ENCODE results near the gene DACH1.

Gene DACH1

DNA sequence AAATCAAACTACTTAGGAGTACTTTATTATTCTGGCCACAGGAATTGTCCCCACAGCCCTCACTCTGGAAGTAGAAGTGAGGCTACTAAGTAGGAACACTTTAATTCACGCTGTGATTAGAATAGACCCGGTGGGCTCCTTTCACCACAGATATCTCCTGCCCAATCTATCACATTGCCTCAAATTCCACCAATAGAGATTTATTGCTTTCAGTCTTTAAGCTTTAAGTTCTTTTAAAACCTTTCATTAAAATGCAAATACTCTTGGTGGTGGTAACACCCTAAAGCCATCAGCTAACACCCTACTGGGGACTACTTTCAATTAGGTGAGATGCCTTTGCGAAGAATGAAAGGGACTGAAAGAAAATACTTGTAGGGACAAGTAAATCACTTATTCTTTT, 181.9 kb downstream of the DACH1 start:
- no peak for DNase-seq

DNA sequence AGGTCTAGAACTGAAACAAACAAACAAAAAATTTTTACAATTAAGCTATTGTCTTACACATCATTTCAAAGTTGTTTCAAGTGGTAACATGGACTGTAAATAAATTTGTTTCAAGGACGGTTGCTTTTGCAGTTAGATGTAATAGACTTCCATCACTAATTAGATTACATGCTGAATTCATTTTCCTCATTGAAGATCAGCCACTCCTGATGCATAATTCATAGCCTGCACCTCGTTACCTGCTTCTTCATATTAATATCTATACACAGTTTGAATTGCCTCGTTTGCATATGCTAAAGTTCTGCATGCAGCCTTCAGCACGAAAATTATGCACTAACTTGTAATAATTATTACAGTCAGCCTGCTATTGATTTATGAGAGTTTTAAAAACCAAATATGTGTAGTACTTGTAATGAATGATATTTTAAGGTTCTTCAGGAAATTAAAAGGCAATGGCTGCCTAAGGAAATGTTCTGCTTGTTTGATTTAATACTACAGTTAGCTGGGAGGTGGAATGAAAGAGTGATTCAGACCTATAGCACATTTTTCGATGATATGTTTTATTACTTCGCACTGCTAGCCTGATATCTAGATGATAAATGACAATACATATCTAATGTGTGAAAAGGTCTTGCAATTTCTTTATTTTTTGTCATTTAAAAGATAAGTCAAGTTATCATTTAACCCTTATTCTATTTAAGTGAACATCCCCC, 184.9 kb downstream of the DACH1 start:
- no peak for DNase-seq

DNA sequence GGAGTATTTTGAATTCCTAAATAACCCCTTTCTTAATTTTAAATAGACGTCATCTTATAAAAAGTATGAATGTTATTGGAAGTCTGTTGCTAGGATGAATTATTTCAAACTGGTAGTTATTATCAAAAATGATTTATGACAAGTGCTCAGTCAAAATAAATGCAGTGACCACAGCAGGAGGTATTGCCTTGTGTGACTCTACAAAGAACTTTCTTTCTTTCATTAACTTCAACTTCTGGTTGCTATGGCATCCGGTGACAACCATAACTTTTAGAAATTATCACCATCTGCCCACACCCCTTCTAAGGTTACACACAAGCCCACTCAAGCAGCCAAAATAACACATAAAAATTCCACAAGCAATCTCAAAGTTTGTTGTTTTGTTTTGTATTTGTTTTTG, 189.9 kb downstream of the DACH1 start:
- no peak for DNase-seq

DNA sequence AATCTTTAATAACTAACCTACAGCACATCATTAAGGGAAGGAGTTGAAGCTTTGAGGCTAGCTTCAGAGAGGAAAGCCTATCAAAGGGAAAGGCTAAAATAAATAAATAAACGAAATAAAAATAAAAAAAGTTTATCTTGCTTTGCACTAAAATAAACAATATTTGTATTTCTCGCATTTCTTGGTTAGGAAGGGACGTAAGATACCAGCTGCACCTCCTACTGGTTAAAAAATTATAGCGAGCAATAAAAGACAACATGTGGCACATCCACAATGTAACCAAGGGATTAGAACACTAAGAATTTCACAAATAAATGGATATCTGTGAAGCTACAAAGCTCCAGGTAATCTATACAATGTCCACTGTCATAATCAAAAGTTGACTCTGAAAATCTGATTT, 194.5 kb downstream of the DACH1 start:
- DNase-seq = no peak

DNA sequence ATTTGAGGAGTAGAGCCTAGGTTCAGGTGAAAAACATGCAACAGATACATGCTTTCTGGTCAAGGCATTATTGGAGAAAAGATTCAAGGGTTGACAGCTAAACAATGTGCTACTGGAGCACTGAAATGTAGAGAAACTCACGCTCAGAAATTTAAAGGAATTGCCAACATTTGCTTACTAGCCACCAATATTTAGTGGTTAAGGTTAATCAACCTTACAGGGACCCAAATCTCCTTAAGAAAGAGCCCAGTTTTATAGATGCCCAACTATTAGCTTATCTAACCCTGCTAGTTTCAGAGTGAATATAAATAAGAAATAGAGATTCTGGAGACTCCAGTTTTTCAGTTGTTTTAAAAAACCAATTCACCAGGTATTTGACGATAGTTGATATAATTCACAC, 203.6 kb downstream of the DACH1 start:
- no peak for DNase-seq

DNA sequence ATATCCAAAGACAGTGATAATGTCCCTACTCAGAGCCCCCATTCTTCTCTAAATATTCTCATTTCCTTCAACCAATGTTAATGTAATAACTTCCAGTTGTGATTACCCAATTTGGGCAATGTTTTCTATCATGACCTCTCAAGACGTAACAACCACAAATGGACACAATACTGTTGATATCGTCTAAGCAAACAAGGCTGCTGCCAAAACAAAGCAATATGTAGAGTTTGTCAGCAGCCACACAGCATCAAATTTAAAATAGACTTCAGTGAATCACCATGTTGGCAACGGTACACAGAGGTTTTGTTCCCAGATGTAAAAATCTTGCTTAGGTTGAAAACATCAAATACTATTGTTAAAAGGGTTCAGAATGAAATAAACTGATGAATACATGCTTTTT, 205.1 kb downstream of the DACH1 start:
- no peak for DNase-seq

DNA sequence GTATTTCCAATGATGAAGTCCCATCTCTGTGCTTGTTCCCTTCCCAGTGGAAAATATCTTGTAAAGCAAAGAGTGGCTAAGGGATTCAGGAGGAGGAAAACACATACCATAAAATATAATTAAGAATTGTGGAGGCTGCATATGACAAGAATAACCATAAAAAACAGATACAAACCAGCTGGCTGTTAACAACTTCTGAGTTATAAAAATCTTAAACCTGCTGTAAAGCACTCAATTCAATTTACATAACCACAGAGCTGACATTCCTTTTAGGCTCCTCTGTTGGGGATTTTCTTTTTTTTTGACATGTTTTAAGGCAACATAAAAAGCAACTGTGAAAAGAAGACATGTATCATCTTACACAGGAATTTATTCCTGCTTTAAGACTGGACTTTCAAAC, 207.6 kb downstream of the DACH1 start:
- no peak for DNase-seq

DNA sequence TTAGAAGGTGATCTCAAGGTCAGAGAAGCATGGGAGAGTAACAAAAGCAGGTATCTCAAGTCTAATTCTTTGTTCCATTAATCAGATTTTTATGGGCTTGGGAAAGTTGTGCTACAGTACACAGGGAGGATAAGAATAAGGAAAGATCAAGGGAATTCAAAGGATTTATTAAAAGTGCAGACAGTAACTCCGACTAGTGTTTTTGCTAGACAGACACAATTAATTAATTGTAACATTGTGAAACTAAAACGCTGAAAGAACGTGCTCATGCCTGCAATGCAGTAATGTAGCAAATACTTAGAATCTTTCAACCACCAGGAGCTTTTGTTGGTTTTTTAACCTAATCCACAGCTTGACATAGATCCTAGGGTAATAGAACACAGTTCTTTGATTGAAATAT, 221.5 kb downstream of the DACH1 start:
- no peak for DNase-seq

DNA sequence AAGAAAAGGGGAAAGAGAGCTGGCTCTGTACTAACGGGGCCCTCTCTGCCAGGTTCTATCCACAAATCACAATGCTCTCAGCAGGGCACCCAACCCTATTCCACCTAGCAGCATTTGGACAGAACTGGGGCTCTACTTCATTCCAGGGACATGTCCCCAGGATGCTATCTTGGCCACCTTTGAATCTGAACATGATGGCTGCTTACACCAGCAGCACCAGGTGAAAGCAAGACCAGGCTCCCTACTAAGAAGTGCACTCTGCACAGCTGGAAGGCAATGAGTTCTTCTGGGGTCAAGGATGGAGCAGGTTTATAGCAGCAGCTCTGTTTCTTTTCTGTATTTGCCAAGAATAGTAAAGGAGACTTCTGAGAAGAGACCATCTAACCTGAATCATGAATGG, 222.4 kb downstream of the DACH1 start:
- no peak for DNase-seq

DNA sequence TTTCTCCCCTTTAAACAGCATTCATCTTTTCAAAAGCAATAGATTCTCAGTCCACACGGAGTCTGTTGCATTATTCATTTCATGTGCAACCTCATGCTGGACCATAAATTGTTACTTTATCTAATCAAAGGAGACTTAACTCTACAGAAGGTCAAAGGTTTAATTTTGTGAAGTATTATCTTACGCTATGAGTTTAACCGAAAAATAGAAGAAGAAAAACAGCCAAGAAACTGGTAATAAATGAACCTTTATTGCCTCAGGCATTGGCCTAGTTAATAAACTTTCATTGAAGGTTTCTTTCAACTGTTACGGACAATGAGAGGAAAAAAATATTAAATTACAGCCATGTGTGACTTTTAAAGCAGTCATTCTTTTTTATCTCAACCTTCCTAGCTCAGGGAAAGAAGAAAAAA, 223.6 kb downstream of the DACH1 start:
- DNase-seq = no peak

DNA sequence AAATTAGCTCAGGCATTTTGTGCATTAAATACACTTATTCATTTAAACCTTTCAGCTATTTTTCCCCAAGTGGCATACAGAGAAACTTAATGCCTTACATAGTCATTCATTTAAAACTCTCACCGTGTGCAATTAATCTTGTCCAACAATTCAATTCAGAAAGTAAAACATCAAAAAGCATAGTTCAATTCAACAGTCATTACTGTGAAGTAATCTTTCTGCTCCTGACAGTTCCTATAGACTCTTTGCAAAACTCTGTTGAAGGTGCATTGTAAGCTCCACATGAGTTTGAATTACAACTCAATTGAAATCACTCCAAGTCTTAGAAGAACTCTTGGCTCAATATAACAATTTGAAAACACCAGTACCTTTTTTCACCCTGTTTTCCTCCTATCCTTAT, 228.3 kb downstream of the DACH1 start:
- DNase-seq = no peak

DNA sequence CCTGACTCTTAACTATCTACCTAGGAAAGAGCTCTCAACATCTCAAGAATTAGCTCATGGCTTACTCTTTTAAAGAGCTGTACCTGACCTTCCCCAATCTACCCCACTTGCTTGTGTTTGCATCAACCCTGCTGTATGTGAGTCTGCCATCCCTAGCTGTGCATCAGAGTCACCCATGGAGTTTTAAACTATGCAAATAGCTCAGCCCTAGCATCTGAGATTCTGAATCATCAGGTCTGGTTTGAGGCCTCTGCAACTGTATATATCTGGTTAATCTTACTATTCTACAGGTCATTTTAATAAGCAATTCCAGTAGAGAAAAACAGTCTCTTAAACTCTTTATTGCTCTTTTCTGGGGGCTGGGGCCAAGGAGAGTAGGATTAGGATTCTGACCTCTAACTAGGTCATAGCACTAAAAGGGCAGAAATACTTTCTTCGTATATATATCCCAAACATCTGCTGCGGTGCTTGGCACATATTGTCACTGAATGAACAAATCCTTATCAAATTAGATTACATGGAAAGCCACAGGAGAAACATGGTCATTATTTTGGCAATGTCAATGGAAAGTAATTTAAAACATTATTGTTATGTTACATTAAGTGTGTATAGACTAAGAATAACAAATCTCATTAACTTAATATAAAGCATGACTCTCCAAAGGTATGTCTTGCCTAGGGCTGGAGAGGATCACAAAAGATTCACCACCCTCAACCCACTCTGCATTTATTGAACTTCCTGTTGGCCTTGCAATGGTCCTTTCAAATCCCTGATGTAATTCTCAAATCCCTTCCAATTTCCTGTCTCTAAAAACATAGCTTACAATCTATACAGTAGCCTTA, 232.2 kb downstream of the DACH1 start:
- no peak for DNase-seq

DNA sequence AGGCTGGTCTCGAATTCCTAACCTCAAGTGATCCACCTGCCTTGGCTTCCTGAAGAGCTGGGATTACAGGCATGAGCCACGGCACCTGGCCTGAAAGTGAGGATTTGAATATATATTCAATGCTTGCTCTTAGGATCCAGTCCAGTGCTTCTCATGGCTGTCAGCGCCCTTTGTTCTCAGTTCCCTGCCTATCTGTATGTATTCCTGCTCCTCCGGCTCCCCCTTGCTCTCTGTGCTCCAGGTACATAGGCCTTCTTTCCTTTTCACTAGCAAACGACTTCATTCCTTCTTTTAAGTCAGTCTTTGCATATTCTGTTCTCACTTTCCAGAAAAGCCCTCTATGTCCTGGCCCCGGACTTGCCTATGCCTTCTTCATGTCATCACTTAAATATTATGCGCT, 232.8 kb downstream of the DACH1 start:
- DNase-seq = no peak

DNA sequence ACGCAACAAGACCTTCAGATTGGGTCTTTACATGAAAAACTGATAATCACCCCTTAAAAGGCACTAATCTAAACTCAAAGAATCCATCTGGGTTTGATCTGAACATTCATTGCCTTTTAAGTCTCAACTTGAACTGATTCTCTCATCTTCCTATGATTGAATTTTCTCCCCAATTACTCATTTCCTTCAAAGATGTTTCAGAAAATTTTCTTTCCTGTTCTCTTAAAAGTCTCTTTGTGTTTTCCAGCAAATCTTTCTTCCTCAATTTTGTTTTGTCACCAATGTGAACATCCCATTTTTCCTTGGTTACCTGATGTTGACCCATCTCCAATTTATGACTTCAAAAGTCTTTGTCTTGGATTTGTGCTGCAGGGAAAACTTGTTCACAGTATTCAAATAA, 234.3 kb downstream of the DACH1 start:
- DNase-seq = no peak

DNA sequence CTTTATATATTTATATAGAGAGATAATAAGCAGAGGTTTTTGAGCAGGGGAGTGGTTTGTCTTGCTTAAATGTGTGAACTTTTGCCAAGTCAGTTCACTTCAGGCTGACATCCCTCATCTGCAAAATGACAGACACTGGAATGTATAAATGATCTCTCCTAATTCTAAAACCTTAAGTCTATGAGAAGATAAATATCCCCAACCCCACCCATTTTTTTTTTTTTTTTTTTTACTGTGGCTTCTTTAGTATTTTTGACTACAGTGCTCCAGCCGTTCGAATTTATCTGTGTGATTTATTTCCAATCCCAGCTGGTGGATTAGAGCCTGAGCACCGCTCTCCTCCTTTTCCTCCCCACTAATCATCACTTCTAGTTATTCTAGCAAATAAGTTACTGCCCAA, 234.8 kb downstream of the DACH1 start:
- DNase-seq = no peak

DNA sequence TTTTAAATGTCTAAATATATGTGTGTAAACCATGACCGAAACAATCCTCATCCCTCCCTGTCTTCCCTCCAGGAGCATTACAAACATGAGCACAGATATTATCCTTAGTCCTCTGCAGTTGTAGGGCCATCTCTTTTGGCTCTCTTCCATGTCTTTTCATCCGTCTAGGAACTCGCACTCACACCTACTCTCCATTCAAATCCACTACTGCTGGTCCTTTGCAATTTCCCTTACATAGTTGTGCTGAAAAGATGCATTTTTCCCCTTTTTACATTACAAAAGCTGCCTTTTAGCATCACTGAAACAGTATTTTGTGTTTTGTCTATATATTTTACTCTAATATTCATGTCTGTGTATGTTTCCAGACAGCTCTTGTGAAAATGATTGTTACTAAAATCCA, 237.8 kb downstream of the DACH1 start:
- no peak for DNase-seq

DNA sequence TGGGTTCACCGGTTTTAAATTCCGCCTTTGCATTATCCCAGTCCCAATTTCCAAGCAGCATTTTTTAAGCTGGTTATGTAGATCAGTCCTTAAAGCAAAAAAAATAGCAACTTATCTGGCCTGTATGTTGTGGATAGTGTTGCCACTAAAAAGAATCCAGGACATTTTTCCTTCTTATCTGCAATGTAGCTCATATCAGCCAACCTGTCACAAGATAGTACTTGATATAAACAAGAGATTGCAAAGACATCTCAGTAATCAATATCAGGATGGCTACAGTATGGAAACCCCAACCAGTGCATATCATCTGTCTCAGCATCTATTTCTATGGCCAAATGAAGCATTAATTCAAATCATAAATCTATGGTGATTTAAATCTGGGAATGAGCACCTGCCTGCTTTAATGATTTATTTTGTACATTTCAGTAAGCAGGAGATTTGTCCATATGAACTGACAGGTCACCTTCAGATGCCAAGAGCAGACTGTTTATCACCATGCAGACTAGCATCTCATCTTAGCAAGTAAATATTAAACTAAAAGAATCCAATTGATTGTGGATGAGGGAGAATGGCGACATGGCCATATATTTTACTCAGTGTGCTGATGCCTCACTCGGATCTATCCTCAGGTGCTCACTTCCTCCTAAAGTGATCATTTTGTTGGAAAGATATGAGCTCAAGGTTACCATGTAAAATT, 240.4 kb downstream of the DACH1 start:
- DNase-seq = no peak

DNA sequence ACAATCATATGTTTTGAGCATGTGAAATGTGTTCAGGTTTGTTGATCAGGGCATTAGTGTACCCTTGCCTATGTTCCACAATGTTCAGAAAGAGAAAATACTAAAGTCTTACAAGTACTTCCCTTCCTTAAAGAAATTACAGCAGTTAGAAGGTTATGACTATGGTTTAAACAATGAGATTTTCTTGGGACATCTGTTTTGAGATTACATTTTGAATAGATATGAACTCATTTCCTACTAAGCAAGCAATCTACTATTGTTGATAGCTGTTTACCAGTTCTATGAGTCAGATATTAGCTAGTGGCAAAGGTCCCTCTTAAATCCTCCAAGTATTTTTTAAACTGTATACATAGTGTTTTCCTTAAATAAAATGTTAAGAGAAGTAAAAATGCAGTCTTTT, 241.3 kb downstream of the DACH1 start:
- no peak for DNase-seq

DNA sequence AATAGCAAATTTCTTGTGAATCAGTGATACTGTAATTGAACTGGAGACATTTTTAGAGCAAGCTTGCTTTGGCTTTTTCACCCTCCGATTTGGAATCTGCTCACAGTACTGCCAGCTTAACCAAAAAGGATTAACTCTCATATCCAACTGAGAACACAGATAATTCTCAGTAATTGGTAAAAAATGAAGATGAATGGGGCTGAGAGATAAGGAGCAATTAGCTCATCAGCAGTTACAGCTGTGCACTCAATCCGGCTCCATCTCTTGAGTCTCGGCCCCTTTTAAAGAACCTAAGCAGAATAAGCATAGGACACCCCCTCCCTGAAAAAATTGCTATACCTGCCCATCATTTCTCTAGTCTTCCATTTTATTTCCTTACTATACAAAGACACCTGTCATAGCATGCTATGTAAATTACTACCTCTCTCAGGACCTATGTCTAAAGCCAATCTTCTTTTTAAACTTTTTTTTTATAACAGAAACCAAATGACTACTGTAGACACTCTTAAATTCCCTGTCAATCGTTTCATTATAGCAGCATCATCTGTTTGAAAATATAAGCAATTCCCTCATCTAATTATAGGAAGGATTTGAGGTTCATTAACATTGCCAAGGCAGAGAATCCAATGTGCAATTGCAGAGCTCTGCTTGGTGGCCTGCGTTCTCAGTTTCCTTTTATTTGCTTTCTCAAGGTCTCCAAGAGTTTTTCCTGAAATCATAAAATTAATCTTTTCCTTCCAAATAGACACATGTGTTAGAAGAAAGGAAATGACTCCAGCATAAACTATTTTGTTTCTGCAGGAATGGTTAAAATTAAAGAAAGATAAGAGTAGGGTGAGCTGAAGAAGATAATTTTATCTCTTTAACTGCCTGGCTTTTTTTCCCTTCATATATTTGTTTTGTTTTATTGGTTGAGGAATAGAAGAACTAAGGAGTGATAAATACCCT, 242.1 kb downstream of the DACH1 start:
- no peak for DNase-seq

DNA sequence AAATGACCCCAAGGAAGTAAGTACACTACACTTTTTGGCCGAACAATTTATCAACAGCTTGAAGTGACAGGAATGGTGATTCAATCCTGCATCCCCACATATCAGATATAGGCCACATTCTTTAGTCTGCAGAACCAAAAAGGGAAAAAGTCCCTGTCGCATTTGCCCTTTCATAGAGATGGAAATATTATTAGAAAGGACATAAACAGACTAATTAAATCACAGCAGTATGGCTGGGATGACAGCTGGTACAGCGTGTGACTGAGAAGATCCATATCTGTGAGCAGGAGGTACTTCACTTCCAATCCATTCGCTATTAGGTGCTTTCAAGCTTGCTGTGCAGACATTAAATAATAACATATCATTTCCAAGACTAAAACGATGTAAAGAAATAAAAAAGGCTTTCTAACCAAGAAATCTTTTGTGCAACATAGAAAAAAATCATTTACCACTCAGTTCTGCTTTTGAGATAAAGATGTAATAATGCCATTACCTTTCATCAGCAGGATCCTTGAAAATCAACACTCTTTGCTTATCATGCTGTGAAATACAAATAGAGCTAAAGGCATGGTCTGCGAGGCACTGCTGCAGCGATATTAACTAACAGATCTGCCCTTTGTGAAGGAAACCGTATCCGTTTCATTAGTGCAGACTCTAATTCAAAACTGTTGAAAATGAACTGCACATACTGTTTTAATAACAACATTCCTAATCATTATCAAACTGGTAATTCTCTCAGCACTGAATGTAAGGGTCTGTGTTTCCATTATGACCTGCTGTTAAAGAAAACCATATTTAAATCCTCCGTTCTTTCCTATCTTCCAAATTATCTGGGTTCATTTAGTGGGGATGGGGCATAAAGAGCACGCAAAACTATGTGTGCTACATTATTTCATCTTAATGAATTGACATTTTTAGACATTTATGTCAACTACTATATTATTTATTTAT, 245.6 kb downstream of the DACH1 start:
- DNase-seq = no peak

DNA sequence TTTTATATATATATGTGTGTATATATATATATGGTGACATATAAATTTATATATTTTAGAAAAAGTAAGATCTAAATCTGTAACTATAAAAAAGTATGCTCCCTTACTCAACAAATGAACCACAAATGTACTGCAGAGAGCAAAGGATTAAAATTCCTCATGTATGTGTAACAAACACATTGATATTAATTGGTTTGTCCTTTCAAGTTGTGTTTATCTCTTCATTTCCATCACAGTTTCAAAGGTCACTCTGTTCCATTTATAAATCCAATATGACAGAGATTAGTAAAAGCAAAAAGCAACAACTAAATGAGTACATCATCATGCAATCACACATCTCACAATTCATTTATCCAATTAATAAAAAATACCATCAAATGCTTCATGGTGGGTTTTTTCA, 247.9 kb downstream of the DACH1 start:
- DNase-seq = no peak

DNA sequence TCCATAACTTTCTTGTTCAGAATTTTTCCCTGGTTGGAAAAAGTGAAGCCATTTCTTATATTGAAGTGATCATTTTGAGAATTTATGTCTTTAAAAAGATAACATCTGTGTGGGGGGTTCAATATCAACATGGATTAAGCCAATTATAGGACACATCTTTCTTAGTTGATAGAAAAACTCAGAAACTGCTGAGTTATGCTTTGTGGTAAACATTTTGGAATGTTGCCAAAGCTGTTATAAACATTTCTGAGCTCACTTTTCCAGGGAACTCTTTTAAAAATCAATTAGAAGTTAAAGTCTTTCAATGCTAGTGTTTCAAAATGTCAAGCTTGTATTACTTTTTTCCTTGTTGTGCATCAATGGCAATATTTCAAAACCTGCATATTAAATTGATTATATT, 248.8 kb downstream of the DACH1 start:
- no peak for DNase-seq

All from CD4-positive, alpha-beta T cell treated with Interleukin-4 for 4 hours (primary cell).